ENCODE data around the gene YLPM1.
"Not testable (repeated sequence)": the region's sequence is repeated elsewhere in the genome, so short reads cannot be mapped to it uniquely, and the experiment has no call there.

Gene YLPM1

GRCh38 chr14:74762917-74763802 is at the start of gene YLPM1:
TSS of gene YLPM1 (plus strand) at chr14:74763316. CDS start at chr14:74763490, 174 bp downstream.
- peak; percentile 91 for DNase-seq

GRCh38 chr14:74713395-74713735 is 49.8 kb upstream of the YLPM1 start:
- no peak for DNase-seq

GRCh38 chr14:74720526-74720925 is 42.6 kb upstream of the YLPM1 start:
- no peak for DNase-seq

GRCh38 chr14:74723134-74723533 is 40.0 kb upstream of the YLPM1 start:
- DNase-seq, result no peak

GRCh38 chr14:74732387-74732786 is 30.7 kb upstream of the YLPM1 start:
- DNase-seq, result no peak

- DNase-seq, result no peak
Observed at GRCh38 chr14:74733221-74733620, 29.9 kb upstream of the YLPM1 start.

GRCh38 chr14:74735125-74735524 is 28.0 kb upstream of the YLPM1 start:
- no peak for DNase-seq

GRCh38 chr14:74737753-74738325 is 25.3 kb upstream of the YLPM1 start:
- DNase-seq, result no peak

GRCh38 chr14:74739293-74740030 is 23.7 kb upstream of the YLPM1 start:
- no peak for DNase-seq

GRCh38 chr14:74747237-74747636 is 15.9 kb upstream of the YLPM1 start:
- DNase-seq, result no peak

GRCh38 chr14:74754157-74754556 is 9.0 kb upstream of the YLPM1 start:
- no peak for DNase-seq

- no peak for DNase-seq
Observed at GRCh38 chr14:74754899-74755298, 8.2 kb upstream of the YLPM1 start.

- no peak for DNase-seq
Observed at GRCh38 chr14:74756326-74756725, 6.8 kb upstream of the YLPM1 start.

- DNase-seq, result not testable (repeated sequence)
Observed at GRCh38 chr14:74758505-74758904, 4.6 kb upstream of the YLPM1 start.

GRCh38 chr14:74763803-74764531 is 851 bp downstream of the YLPM1 start:
- DNase-seq, result no peak

GRCh38 chr14:74765721-74766120 is 2.6 kb downstream of the YLPM1 start:
- DNase-seq, result no peak

GRCh38 chr14:74771399-74771798 is 8.3 kb downstream of the YLPM1 start:
- DNase-seq, result no peak

GRCh38 chr14:74784634-74785033 is 21.5 kb downstream of the YLPM1 start:
- no peak for DNase-seq

- no peak for DNase-seq
Observed at GRCh38 chr14:74785056-74785613, 22.0 kb downstream of the YLPM1 start.

GRCh38 chr14:74786796-74787315 is 23.7 kb downstream of the YLPM1 start:
- DNase-seq, result no peak

- no peak for DNase-seq
Observed at GRCh38 chr14:74792249-74793039, 29.3 kb downstream of the YLPM1 start.
